ENCODE data around the gene KRT16. TPM values are rescaled to one million over a fixed set of nuclear protein-coding genes. Genes with fewer than 3 reads are reported as not detected.

KRT16 gene
- total RNA-seq, 1 donor from 2014 or later = 0.40 TPM

GRCh38 chr17:41595585-41595984 lies 17.0 kb downstream of the KRT16 start:
- Mint-ChIP-seq H3K27me3 (ENCODE audit: low read depth) (peaks cover 5% of the 10 kb centered on the region), H3K36me3 (no peaks in the 10 kb centered on the region), H3K9me3 (no peaks in the 10 kb centered on the region), H3K4me1 (peaks cover 15% of the 10 kb centered on the region), H3K27ac (no peak overlapping the region), H3K4me3 (no peak overlapping the region)
- DNase-seq (ENCODE audit: low spot score in 2 of 2, unreplicated experiment in 2 of 2) = no peak
- no peak for TF ChIP-seq CTCF (IDR thresholded peaks at IDR 0.05; ENCODE audit: unreplicated experiment)

GRCh38 chr17:41594363-41594915 lies 18.1 kb downstream of the KRT16 start:
- Mint-ChIP-seq H3K4me3 (no peak overlapping the region), H3K4me1 (peaks cover 11% of the 10 kb centered on the region), H3K36me3 (no peaks in the 10 kb centered on the region), H3K27ac (no peak overlapping the region), H3K9me3 (no peaks in the 10 kb centered on the region), H3K27me3 (ENCODE audit: low read depth) (peaks cover 5% of the 10 kb centered on the region)
- no peak for TF ChIP-seq CTCF (IDR thresholded peaks at IDR 0.05; ENCODE audit: unreplicated experiment)
- DNase-seq (ENCODE audit: low spot score in 2 of 2, unreplicated experiment in 2 of 2) = no peak

GRCh38 chr17:41593306-41593981 lies 19.1 kb downstream of the KRT16 start:
- no peak for TF ChIP-seq CTCF (IDR thresholded peaks at IDR 0.05; ENCODE audit: unreplicated experiment)
- H3K36me3 Mint-ChIP-seq = no peaks in the 10 kb centered on the region
- no peaks in the 10 kb centered on the region for H3K9me3 Mint-ChIP-seq
- H3K27ac Mint-ChIP-seq = no peak overlapping the region
- no peak overlapping the region for H3K4me3 Mint-ChIP-seq
- peaks cover 13% of the 10 kb centered on the region for H3K4me1 Mint-ChIP-seq
- DNase-seq (ENCODE audit: low spot score in 2 of 2, unreplicated experiment in 2 of 2) = no peak
- H3K27me3 Mint-ChIP-seq (ENCODE audit: low read depth) = peaks cover 5% of the 10 kb centered on the region

GRCh38 chr17:41592601-41593305 lies 19.8 kb downstream of the KRT16 start:
- H3K36me3 Mint-ChIP-seq = no peaks in the 10 kb centered on the region
- H3K27ac Mint-ChIP-seq = no peak overlapping the region
- H3K27me3 Mint-ChIP-seq (ENCODE audit: low read depth) = peaks cover 5% of the 10 kb centered on the region
- peaks cover 16% of the 10 kb centered on the region for H3K4me1 Mint-ChIP-seq
- no peak for TF ChIP-seq CTCF (IDR thresholded peaks at IDR 0.05; ENCODE audit: unreplicated experiment)
- no peak for DNase-seq (ENCODE audit: low spot score in 2 of 2, unreplicated experiment in 2 of 2)
- no peaks in the 10 kb centered on the region for H3K9me3 Mint-ChIP-seq
- H3K4me3 Mint-ChIP-seq = no peak overlapping the region

DNA sequence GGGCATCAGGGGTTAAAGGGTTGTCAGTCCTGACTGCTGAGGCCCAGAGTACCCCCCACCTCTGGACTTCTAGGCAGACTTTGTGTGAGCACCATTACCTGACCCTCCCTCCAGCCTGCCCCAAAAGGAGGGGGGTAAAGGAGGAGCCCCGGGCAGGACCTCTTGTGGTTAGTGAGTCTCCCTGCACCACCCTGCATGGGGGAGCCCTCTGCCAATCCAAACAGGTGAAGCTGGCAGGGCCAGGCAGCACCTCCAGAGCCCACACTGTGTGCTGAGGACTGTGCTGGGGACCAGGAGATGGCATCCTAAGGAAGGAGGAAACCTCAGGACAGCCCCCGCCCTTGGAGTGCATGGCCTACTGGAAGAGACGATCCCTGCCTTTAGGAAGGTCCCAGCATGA lies 23.3 kb downstream of the KRT16 start:
- H3K9me3 Mint-ChIP-seq = no peaks in the 10 kb centered on the region
- no peak overlapping the region for H3K27ac Mint-ChIP-seq
- TF ChIP-seq CTCF (IDR thresholded peaks at IDR 0.05; ENCODE audit: unreplicated experiment) = no peak
- DNase-seq (ENCODE audit: low spot score in 2 of 2, unreplicated experiment in 2 of 2) = no peak
- H3K36me3 Mint-ChIP-seq = no peaks in the 10 kb centered on the region
- H3K4me3 Mint-ChIP-seq = no peak overlapping the region
- peaks cover 16% of the 10 kb centered on the region for H3K4me1 Mint-ChIP-seq
- H3K27me3 Mint-ChIP-seq (ENCODE audit: low read depth) = no peaks in the 10 kb centered on the region

Measured in mesothelial cell of epicardium (in vitro differentiated cells).